ENCODE data around the gene DLL3. TPM values are rescaled to one million over a fixed set of nuclear protein-coding genes. Genes with fewer than 3 reads are reported as not detected.

The DLL3 gene
- total RNA-seq, 4 donors from 2014 or later = not detected

GRCh38 chr19:39555883-39556282 lies 57.1 kb downstream of the DLL3 start:
- WGBS = 33% methylated on average over 1 of the region's 1 CpG
- Histone ChIP-seq H3K27me3 (no peaks in the 10 kb centered on the region), H3K4me1 (no peaks in the 10 kb centered on the region), H3K4me3 (no peak overlapping the region), H3K27ac (no peak overlapping the region), H3K36me3 (no peaks in the 10 kb centered on the region), H3K9me3 (no peaks in the 10 kb centered on the region)
- TF ChIP-seq EP300 (IDR thresholded peaks at IDR 0.05) (no peak), CTCF (IDR thresholded peaks at IDR 0.05) (no peak), POLR2AphosphoS5 (IDR thresholded peaks at IDR 0.05) (no peak), POLR2A (IDR thresholded peaks at IDR 0.05) (no peak)
- no peak for DNase-seq (ENCODE audit: low spot score in 2 of 2)

Other genes starting within 250 kb of the DLL3 start
- not detected for gene IFNL2, start 230.6 kb upstream of the DLL3 start, total RNA-seq
- gene IFNL1, start 202.5 kb upstream of the DLL3 start, total RNA-seq = not detected
- gene LRFN1, start 178.1 kb upstream of the DLL3 start, total RNA-seq = 1 to 10 TPM; 1.4 to 2.9 (median 2.0) TPM
- gene GMFG, start 162.9 kb upstream of the DLL3 start, total RNA-seq = 10 to 100 TPM in 1 of 4 donors, 1 to 10 TPM in 3; 1.9 to 16.2 (median 5.8) TPM
- gene SAMD4B, start 156.5 kb upstream of the DLL3 start, total RNA-seq = 100 to 1,000 TPM; 104 to 166 (median 113) TPM
- 10 to 100 TPM; 24.8 to 42.4 (median 35.4) TPM for gene PAF1, start 107.8 kb upstream of the DLL3 start, total RNA-seq
- gene MED29, start 107.6 kb upstream of the DLL3 start, total RNA-seq = 10 to 100 TPM; 36.3 to 57.8 (median 48.0) TPM
- 100 to 1,000 TPM; 426 to 850 (median 540) TPM for gene ZFP36, start 92.1 kb upstream of the DLL3 start, total RNA-seq
- gene PLEKHG2, start 86.3 kb upstream of the DLL3 start, total RNA-seq = 10 to 100 TPM in 1 of 4 donors, 1 to 10 TPM in 3; 6.4 to 29.9 (median 7.7) TPM
- 1,000 to 10,000 TPM; 1,096 to 2,035 (median 1,787) TPM for gene RPS16, start 63.0 kb upstream of the DLL3 start, total RNA-seq
- gene SUPT5H, start 53.4 kb upstream of the DLL3 start, total RNA-seq = 100 to 1,000 TPM in 1 of 4 donors, 10 to 100 TPM in 3; 59.4 to 135 (median 75.4) TPM
- 10 to 100 TPM; 44.9 to 57.9 (median 50.6) TPM for gene TIMM50, start 18.1 kb upstream of the DLL3 start, total RNA-seq
- not detected for gene SELENOV, start 16.2 kb downstream of the DLL3 start, total RNA-seq
- gene EID2B, start 33.9 kb downstream of the DLL3 start, total RNA-seq = 1 to 10 TPM in 2 of 4 donors, under 1 TPM in 2; 0.80 to 2.4 (median 1.2) TPM
- gene EID2, start 41.2 kb downstream of the DLL3 start, total RNA-seq = 10 to 100 TPM in 2 of 4 donors, 1 to 10 TPM in 2; 7.5 to 14.5 (median 12.1) TPM
- gene LGALS13, start 103.6 kb downstream of the DLL3 start, total RNA-seq = not detected
- gene LGALS16, start 157.0 kb downstream of the DLL3 start, total RNA-seq = not detected
- gene LGALS14, start 205.5 kb downstream of the DLL3 start, total RNA-seq = not detected
- not detected for gene CLC, start 239.1 kb downstream of the DLL3 start, total RNA-seq

All from suprapubic skin (tissue), 4 donors.